ENCODE measurements around the gene LLGL2.
"Not testable (repeated sequence)": the region's sequence is repeated elsewhere in the genome, so short reads cannot be mapped to it uniquely, and the experiment has no call there.

The LLGL2 gene

GRCh38 chr17:75524970-75525805 is at the start of gene LLGL2:
LLGL2 (plus strand) TSS chr17:75525697; CDS start chr17:75543427, 17,730 bp downstream.
- DNase-seq = peak; percentile 87

- DNase-seq = no peak
Measured at GRCh38 chr17:75475851-75476250, 49.6 kb upstream of the LLGL2 start.

GRCh38 chr17:75476271-75476671 is 49.2 kb upstream of the LLGL2 start:
- no peak for DNase-seq

GRCh38 chr17:75476752-75477489 is 48.6 kb upstream of the LLGL2 start:
- DNase-seq = no peak

- DNase-seq = not testable (repeated sequence)
Measured at GRCh38 chr17:75477490-75477862, 48.0 kb upstream of the LLGL2 start.

- DNase-seq = no peak
Measured at GRCh38 chr17:75478508-75478907, 47.0 kb upstream of the LLGL2 start.

GRCh38 chr17:75480281-75480680 is 45.2 kb upstream of the LLGL2 start:
- no peak for DNase-seq

GRCh38 chr17:75481194-75482068 is 44.1 kb upstream of the LLGL2 start:
- DNase-seq = no peak

GRCh38 chr17:75482098-75482942 is 43.2 kb upstream of the LLGL2 start:
- DNase-seq = no peak

GRCh38 chr17:75485688-75486087 is 39.8 kb upstream of the LLGL2 start:
- DNase-seq = no peak

- no peak for DNase-seq
Measured at GRCh38 chr17:75486151-75486550, 39.3 kb upstream of the LLGL2 start.

- DNase-seq = no peak
Measured at GRCh38 chr17:75486951-75487350, 38.5 kb upstream of the LLGL2 start.

GRCh38 chr17:75487351-75488070 is 38.0 kb upstream of the LLGL2 start:
- no peak for DNase-seq

- no peak for DNase-seq
Measured at GRCh38 chr17:75488693-75489510, 36.6 kb upstream of the LLGL2 start.

- no peak for DNase-seq
Measured at GRCh38 chr17:75489511-75489955, 36.0 kb upstream of the LLGL2 start.

- no peak for DNase-seq
Measured at GRCh38 chr17:75490173-75490743, 35.2 kb upstream of the LLGL2 start.

GRCh38 chr17:75490953-75491649 is 34.4 kb upstream of the LLGL2 start:
- no peak for DNase-seq

GRCh38 chr17:75491680-75492079 is 33.8 kb upstream of the LLGL2 start:
- no peak for DNase-seq

GRCh38 chr17:75492555-75493168 is 32.8 kb upstream of the LLGL2 start:
- no peak for DNase-seq
